GM18505 (cell line): ENCODE data around the gene EGFLAM.

Experiments used
- ATAC-seq: cut with Tn5 transposase; IDR thresholded peaks from one replicate; pipeline ENCODE4 v1.9.1; 2021; ENCODE audit not compliant: unreplicated experiment
- POLR2A ChIP-seq: IDR thresholded peaks from 4 replicates; pipeline ENCODE4 v1.6.1; 2011; ENCODE audit warnings: borderline replicate concordance; ENCODE audit not compliant: insufficient read depth, insufficient read length; ENCODE audit errors: extremely low read depth

The EGFLAM gene

GRCh38 chr5:38286002-38286401, 27.6 kb downstream of the EGFLAM start:
- ATAC-seq: no peak
- TF ChIP-seq POLR2A: no peak

GRCh38 chr5:38287124-38287523, 28.8 kb downstream of the EGFLAM start:
- no peak for ATAC-seq
- no peak for TF ChIP-seq POLR2A

- no peak for TF ChIP-seq POLR2A
- ATAC-seq: no peak
Observed at GRCh38 chr5:38289457-38289856, 31.1 kb downstream of the EGFLAM start.

- ATAC-seq: no peak
- no peak for TF ChIP-seq POLR2A
Observed at GRCh38 chr5:38290028-38290653, 31.8 kb downstream of the EGFLAM start.

GRCh38 chr5:38291355-38291754, 33.0 kb downstream of the EGFLAM start:
- no peak for ATAC-seq
- TF ChIP-seq POLR2A: no peak

GRCh38 chr5:38292228-38292627, 33.9 kb downstream of the EGFLAM start:
- no peak for TF ChIP-seq POLR2A
- no peak for ATAC-seq

- no peak for ATAC-seq
- no peak for TF ChIP-seq POLR2A
Observed at GRCh38 chr5:38295751-38296150, 37.4 kb downstream of the EGFLAM start.

GRCh38 chr5:38297830-38298608, 39.7 kb downstream of the EGFLAM start:
- TF ChIP-seq POLR2A: no peak
- no peak for ATAC-seq

- no peak for TF ChIP-seq POLR2A
- ATAC-seq: no peak
Observed at GRCh38 chr5:38299585-38299984, 41.2 kb downstream of the EGFLAM start.

GRCh38 chr5:38305148-38305547, 46.8 kb downstream of the EGFLAM start:
- ATAC-seq: no peak
- no peak for TF ChIP-seq POLR2A

- ATAC-seq: no peak
- TF ChIP-seq POLR2A: no peak
Observed at GRCh38 chr5:38307845-38308244, 49.5 kb downstream of the EGFLAM start.

GRCh38 chr5:38316544-38317224, 58.3 kb downstream of the EGFLAM start:
- ATAC-seq: no peak
- TF ChIP-seq POLR2A: no peak

GRCh38 chr5:38317868-38318267, 59.5 kb downstream of the EGFLAM start:
- no peak for ATAC-seq
- no peak for TF ChIP-seq POLR2A

- ATAC-seq: no peak
- no peak for TF ChIP-seq POLR2A
Observed at GRCh38 chr5:38319491-38319890, 61.1 kb downstream of the EGFLAM start.
